Urinary bladder (tissue), 4 donors: ENCODE data around the gene PSMB11. TPM values are rescaled to one million over a fixed set of nuclear protein-coding genes. Genes with fewer than 3 reads are reported as not detected.

Source experiments
- DNase-seq: peaks from one replicate; pipeline ENCODE4 v3.0.0-alpha.2; 2015; ENCODE audit errors: extremely low spot score
- H3K27ac ChIP-seq: one replicate; pipeline ENCODE4 v1.5.1; 2013; ENCODE audit warnings: low read depth, mild to moderate bottlenecking, moderate library complexity
- H3K36me3 ChIP-seq: one replicate; pipeline ENCODE4 v1.6.1; 2013; ENCODE audit warnings: mild to moderate bottlenecking, moderate library complexity; ENCODE audit not compliant: insufficient read depth
- H3K4me1 ChIP-seq: one replicate; pipeline ENCODE4 v1.6.1; 2013; ENCODE audit warnings: mild to moderate bottlenecking, moderate library complexity; ENCODE audit not compliant: insufficient read depth
- H3K4me3 ChIP-seq: one replicate; pipeline ENCODE4 v1.5.1; 2013; ENCODE audit warnings: low read depth, low read length
- WGBS: extraction: QIAGEN DNeasy Blood & Tissue Kit; methylation state at CpG from one replicate; pipeline ENCODE4 v1.1.7; 2013; 5-methylcytosine and 5-hydroxymethylcytosine counted together
- polyA plus RNA-seq: library from polyadenylated mRNA; stranded (reverse); fragments of 200-250 nt; gene quantifications from one replicate; pipeline ENCODE4 v1.2.3, GENCODE V29; 2013
- total RNA-seq: library from RNA; depleted of rRNA; stranded (reverse); fragments of >200 nt; gene quantifications from one replicate; pipeline ENCODE4 v1.2.3, GENCODE V29; 2014
- donor health status: healthy with polysubstance abuse.
- donor health status: healthy.

The PSMB11 gene
- total and polyA plus RNA-seq, 2 donors: not detected

- no peaks in the 10 kb centered on the region for H3K4me1 ChIP-seq
- no peak for DNase-seq
- WGBS: 83% methylated on average over 6 of the region's 6 CpGs
- H3K36me3 ChIP-seq: no peaks in the 10 kb centered on the region
- H3K4me3 ChIP-seq: no peak overlapping the region
- no peak overlapping the region for H3K27ac ChIP-seq
Measured at GRCh38 chr14:23043145-23043544, 1.1 kb downstream of the PSMB11 start.

- DNase-seq: no peak
- WGBS: 72% methylated on average over 3 of the region's 3 CpGs
- Histone ChIP-seq H3K36me3 (no peaks in the 10 kb centered on the region), H3K4me1 (no peaks in the 10 kb centered on the region), H3K4me3 (no peak overlapping the region), H3K27ac (no peak overlapping the region)
Measured at GRCh38 chr14:23043754-23044153, 1.7 kb downstream of the PSMB11 start.

GRCh38 chr14:23044840-23045239 is 2.8 kb downstream of the PSMB11 start:
- no peak for DNase-seq
- WGBS: 83% methylated on average over 8 of the region's 8 CpGs

GRCh38 chr14:23045419-23046357 is 3.7 kb downstream of the PSMB11 start:
- no peak overlapping the region for H3K27ac ChIP-seq
- no peak overlapping the region for H3K4me3 ChIP-seq
- no peaks in the 10 kb centered on the region for H3K36me3 ChIP-seq
- no peaks in the 10 kb centered on the region for H3K4me1 ChIP-seq
- WGBS: 86% methylated on average over 13 of the region's 13 CpGs
- DNase-seq: no peak

More at GRCh38 chr14:23044840-23045239, 2.8 kb downstream of the PSMB11 start:
- H3K27ac ChIP-seq: no peak overlapping the region
- no peaks in the 10 kb centered on the region for H3K4me1 ChIP-seq
- H3K36me3 ChIP-seq: no peaks in the 10 kb centered on the region
- no peak overlapping the region for H3K4me3 ChIP-seq

GRCh38 chr14:23047034-23047634 is 5.1 kb downstream of the PSMB11 start:
- DNase-seq: no peak

GRCh38 chr14:23047751-23048693 is 6.0 kb downstream of the PSMB11 start:
- DNase-seq: no peak
- 76% methylated on average over 85 of the region's 85 CpGs for WGBS
- H3K4me3 ChIP-seq: no peak overlapping the region
- no peak overlapping the region for H3K27ac ChIP-seq
- H3K4me1 ChIP-seq: no peaks in the 10 kb centered on the region
- H3K36me3 ChIP-seq: no peaks in the 10 kb centered on the region

More at GRCh38 chr14:23047034-23047634, 5.1 kb downstream of the PSMB11 start:
- Histone ChIP-seq H3K4me3 (no peak overlapping the region), H3K36me3 (no peaks in the 10 kb centered on the region), H3K4me1 (no peaks in the 10 kb centered on the region), H3K27ac (no peak overlapping the region)
- 67% methylated on average over 6 of the region's 6 CpGs for WGBS

GRCh38 chr14:23049011-23049410 is 7.0 kb downstream of the PSMB11 start:
- H3K4me3 ChIP-seq: no peak overlapping the region
- H3K4me1 ChIP-seq: no peaks in the 10 kb centered on the region
- H3K27ac ChIP-seq: no peak overlapping the region
- no peaks in the 10 kb centered on the region for H3K36me3 ChIP-seq
- no peak for DNase-seq
- WGBS: 97% methylated on average over 9 of the region's 9 CpGs

GRCh38 chr14:23051141-23052057 is 9.4 kb downstream of the PSMB11 start:
- WGBS: 80% methylated on average over 5 of the region's 5 CpGs
- no peaks in the 10 kb centered on the region for H3K36me3 ChIP-seq

GRCh38 chr14:23052182-23052623 is 10.2 kb downstream of the PSMB11 start:
- Histone ChIP-seq H3K4me3 (no peak overlapping the region), H3K36me3 (no peaks in the 10 kb centered on the region), H3K4me1 (no peaks in the 10 kb centered on the region), H3K27ac (no peak overlapping the region)
- WGBS: 71% methylated on average over 14 of the region's 14 CpGs
- no peak for DNase-seq

More at GRCh38 chr14:23051141-23052057, 9.4 kb downstream of the PSMB11 start:
- Histone ChIP-seq H3K4me1 (no peaks in the 10 kb centered on the region), H3K4me3 (no peak overlapping the region), H3K27ac (no peak overlapping the region)
- DNase-seq: no peak

GRCh38 chr14:23052671-23053070 is 10.7 kb downstream of the PSMB11 start:
- 83% methylated on average over 3 of the region's 3 CpGs for WGBS
- no peak for DNase-seq
- H3K36me3 ChIP-seq: no peaks in the 10 kb centered on the region

GRCh38 chr14:23053426-23053825 is 11.4 kb downstream of the PSMB11 start:
- H3K36me3 ChIP-seq: no peaks in the 10 kb centered on the region
- no peaks in the 10 kb centered on the region for H3K4me1 ChIP-seq
- no peak overlapping the region for H3K27ac ChIP-seq
- 97% methylated on average over 10 of the region's 10 CpGs for WGBS
- no peak overlapping the region for H3K4me3 ChIP-seq
- no peak for DNase-seq

More at GRCh38 chr14:23052671-23053070, 10.7 kb downstream of the PSMB11 start:
- H3K4me3 ChIP-seq: no peak overlapping the region
- no peaks in the 10 kb centered on the region for H3K4me1 ChIP-seq
- H3K27ac ChIP-seq: no peak overlapping the region

GRCh38 chr14:23054000-23054811 is 12.2 kb downstream of the PSMB11 start:
- WGBS: 77% methylated on average over 17 of the region's 17 CpGs
- no peak for DNase-seq
- Histone ChIP-seq H3K36me3 (no peaks in the 10 kb centered on the region), H3K27ac (no peak overlapping the region), H3K4me1 (no peaks in the 10 kb centered on the region), H3K4me3 (no peak overlapping the region)
